SW480 (cell line): ENCODE measurements around the gene EREG.
"Not testable (repeated sequence)": the region's sequence is repeated elsewhere in the genome, so short reads cannot be mapped to it uniquely, and the experiment has no call there.

Experiments
- DNase-seq: peaks from one replicate; pipeline ENCODE4 v3.0.0-alpha.2; 2016; ENCODE audit warnings: low spot score

The EREG gene

GRCh38 chr4:74364652-74365491 lies at the start of gene EREG:
Gene EREG, plus strand, starts transcription at chr4:74365145. Its CDS starts 164 bp downstream, at chr4:74365309.
- peak; percentile 62 for DNase-seq

GRCh38 chr4:74315376-74315775 lies 49.6 kb upstream of the EREG start:
- no peak for DNase-seq

DNA sequence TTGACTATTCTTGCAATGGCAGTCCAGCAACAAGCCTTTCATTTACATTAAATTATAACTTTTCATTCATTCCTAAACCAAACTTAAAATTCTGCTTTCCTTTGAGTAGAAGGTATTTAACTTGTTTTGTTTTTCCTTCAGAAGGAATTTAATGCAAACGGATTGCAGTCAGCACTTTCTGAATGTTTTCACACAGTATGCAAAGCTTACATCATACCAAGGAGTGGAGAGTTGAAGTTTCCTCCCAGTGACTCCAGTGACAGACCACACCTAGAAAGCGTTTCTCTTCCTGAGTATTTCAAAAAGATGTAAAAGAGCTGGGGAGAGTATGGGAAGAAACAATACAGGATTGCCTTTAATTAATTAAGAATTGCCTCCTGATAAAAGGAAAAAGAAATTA lies 48.5 kb upstream of the EREG start:
- no peak for DNase-seq

GRCh38 chr4:74317616-74318246 lies 47.2 kb upstream of the EREG start:
- DNase-seq, result no peak

DNA sequence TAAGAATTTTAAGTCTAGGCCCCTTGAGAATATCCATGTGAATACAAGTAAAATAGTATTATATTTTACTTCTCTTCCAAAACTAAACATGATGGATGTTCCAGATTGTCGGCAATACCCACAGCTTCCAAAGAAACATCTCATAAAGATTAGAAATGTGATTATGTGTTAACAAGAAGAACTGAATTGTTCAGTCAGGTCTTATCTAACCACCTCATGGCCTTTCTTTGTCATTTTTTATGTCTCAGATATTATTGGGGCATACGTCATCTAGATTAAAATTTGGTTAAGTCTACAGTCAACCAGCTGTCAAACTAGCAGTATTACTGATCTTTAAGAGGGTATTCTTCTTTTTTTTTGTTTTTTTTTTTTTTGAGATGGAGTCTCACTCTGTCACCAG lies 46.7 kb upstream of the EREG start:
- no peak for DNase-seq

DNA sequence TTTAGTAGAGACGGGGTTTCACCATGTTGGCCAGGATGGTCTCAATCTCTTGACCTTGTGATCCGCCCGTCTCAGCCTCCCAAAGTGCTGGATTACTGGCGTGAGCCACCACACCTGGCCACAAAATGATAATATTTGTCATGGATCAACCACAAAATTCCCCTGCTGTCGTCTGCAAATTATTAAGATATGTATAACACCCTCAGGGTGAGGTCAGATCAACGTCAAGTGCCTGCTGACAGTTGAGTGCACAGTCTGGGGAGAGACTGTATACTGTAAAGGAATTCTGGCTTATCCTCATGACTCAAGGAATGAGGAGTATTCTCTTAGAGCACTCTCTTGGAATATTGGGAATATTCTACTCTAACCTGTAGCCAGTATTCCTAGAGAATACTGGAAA lies 45.5 kb upstream of the EREG start:
- no peak for DNase-seq

DNA sequence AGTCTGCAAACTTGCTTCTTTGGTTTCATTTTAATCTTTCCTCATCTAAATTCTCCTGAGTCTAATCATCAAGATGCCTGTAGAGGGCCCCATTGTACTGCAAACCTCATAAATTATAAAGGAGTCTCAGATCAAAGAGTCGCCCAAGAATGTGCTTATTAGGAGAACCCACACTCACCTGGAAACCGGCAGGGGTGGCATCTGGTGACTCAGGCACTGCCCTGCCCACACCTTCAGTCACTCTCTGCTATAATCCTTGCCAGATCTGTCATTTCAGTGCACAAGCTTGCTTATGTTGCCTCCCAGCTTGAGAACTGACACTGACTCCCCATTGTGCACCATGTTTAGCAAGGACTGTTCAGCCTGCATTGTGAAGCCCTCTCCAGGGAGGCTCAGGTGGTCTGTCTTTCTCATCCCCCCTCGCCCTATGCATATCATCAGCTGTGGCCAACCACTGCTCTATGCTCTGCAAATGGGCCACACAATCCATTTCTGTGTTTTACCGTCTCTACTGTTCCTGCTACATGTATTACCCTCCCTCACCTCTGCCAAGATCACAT lies 44.3 kb upstream of the EREG start:
- peak; percentile 97 for DNase-seq

DNA sequence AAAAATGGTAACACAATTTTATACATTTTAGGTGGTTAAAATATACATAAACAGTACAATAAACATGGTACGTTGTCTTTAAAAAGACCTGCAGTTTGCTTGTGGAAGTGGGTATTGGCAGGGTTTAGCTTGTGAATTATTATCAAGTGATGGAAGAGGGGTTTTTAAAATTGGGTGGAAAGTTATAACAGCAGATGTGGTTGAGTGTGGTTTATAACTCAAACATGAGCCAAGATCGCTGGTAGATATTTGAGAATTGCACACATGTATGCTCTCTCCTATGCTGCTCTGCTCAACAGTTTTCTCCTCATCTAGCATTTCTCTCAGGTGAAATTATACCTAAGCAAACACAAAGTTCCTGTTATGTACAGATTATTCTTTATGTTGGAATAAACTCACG lies 42.6 kb upstream of the EREG start:
- DNase-seq, result no peak

DNA sequence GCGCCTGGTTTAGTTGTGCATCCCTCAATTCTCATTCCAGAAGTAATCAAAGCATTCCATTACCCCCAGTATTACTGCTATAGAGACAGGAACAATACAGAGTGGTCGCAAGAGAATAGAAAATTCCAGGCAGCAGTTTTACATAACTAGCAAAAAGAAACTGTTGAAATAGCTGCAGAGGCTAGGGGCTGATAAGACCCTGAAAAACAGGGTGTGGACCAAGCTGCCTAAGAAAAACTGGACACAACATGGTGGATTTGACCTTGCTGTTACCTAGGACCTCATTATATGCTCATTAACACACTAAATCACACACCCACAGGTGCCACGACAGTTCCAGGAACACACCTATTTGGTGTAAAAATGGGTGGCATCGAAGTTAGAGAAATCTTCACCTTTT lies 41.3 kb upstream of the EREG start:
- DNase-seq, result no peak

DNA sequence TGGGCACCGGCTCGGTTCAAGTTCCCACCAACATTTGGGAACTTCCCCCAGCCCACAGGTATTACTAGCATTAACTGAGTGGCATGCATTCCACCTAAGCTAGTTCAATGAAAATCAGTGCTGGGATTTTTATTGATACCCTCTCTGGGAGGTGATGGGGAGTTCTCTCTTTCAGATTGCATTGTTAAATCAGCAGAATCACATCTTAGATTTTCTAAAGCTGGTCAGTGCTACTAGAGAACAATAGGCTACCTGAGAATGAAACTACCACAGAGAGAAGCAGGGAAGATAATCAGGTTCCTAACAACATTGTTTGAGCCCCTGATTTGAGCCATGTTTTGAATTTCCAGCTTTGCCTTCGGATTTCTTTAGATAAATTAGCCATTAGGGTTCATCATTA lies 40.7 kb upstream of the EREG start:
- no peak for DNase-seq

- DNase-seq, result peak; percentile 20
Measured at GRCh38 chr4:74325886-74326285, 39.1 kb upstream of the EREG start.

DNA sequence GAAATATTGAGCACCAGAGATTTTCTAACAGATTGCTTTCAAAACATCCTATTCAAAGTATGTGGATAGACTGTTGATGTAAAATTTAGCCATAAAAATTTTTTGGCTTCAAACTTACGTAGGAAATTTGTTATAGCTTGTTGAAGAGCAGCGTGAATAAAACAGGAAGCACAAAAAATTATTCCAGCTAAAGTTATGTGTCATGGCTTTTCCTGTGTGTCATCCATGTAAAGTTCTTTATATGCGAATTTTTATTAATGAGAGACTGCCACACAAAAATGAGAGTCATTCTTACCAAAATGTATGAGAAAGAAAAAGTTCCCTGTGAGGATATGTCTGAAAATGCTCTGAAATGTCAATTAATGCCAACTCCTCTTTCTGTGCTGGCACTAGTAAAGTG lies 37.2 kb upstream of the EREG start:
- DNase-seq, result no peak

- no peak for DNase-seq
Measured at GRCh38 chr4:74328501-74328900, 36.4 kb upstream of the EREG start.

- DNase-seq, result no peak
Measured at GRCh38 chr4:74329307-74329706, 35.6 kb upstream of the EREG start.

DNA sequence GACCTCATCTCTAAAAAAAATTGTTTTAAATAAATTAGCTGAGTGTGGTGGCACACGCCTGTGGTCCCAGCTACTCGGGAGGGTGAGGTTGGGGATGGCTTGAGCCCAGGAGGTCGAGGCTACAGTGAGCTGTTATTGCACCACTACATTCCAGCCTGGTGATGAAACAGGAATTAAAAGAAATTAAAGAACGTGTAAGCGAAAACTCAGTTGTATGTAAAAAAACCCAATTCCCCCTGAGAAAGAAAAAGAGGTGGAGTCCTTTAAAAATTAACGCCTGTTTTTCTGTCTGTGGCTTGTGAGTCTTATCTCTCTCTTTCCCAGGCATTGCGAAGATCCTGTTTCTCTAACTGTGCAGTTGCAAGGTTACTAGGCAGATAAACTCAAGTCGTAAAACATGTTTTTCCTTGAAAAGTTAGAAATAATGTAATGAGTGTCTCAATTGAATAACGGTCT lies 34.6 kb upstream of the EREG start:
- no peak for DNase-seq

DNA sequence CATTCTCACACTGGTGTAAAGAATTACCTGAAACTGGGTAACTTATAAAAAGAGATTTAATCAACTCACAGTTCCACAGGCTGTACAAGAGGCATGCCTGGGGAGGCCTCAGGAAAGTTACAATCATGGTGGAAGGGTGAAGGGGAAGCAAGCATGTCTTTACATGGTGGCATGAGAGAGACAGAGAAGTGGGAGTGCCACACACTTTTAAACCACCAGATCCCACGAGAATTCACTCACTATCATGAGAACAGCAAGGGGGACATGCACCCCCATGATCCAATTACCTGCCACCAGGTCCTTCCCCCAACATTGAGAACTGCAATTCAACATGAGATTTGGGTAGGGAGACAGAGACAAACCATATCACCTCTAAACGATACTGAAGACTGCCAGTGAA lies 33.7 kb upstream of the EREG start:
- DNase-seq, result no peak

- no peak for DNase-seq
Measured at GRCh38 chr4:74331944-74332343, 33.0 kb upstream of the EREG start.

DNA sequence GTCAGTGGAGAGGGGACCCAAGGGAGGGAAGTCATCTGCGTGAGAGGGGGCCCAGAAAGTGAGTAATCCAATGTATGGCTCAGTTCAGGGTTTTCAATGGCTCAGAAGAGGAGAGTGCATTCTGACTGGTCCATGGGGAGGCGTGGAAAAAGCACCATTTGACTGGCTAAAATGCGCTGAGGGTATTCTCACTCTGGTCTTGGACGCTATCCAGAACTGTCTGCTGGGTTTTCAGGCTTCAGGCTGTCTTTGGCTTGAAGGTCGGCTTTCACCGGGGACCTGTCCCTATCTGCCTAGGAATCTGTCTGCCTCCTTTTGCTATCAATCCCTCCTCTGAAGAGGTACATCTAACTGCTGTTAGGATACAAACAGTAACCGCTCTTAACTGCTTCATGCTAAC lies 30.3 kb upstream of the EREG start:
- DNase-seq, result no peak

DNA sequence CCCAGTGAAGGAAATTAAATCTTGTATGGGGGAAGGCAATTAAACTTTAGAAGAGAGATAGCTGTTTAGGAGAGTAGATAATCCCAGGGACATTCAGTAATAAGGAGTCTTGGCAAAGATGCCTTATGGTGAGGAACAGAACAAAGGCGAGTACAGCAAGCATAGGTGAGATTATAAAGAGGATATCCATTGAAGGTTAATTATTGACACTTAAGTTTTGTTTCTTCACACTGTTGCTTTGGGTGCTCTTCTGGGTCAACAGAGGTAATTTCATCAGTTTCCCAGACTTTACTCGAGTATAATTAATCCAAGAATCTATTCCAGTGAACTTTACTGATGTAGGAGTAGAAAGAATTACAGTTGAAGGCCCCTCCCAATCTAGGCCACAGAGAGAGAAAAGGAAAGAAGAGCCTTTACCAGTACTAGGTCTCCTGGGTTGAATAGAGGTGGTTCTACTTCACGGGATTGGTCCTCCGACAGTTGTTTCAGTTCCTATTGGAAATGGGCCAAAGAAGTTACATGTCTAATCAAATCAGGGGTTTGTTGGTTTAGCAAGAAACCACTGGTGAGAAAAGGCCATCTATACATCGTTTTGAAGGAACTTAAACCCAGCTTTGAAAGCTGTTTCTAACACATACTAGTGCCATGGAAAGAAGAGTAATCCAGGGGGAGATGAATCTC lies 29.5 kb upstream of the EREG start:
- DNase-seq, result no peak

GRCh38 chr4:74338792-74339333 lies 26.1 kb upstream of the EREG start:
- DNase-seq, result no peak

GRCh38 chr4:74339501-74339900 lies 25.4 kb upstream of the EREG start:
- DNase-seq, result no peak

DNA sequence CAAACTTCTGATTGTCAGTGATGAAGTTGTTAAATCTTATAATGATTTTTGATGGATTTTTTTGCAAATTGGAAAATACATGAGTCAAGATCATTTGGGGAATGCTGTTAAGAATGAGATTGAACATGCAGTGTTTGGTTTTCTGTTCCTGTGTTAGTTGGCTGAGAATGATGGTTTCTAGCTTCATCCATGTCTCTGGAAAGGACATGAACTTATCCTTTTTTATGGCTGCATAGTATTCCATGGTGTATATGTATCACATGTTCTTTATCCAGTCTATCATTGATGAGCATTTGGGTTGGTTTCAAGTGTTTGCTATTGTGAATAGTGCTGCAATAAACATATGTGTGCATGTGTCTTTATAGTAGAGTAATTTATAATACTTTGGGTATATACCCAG lies 24.5 kb upstream of the EREG start:
- DNase-seq, result not testable (repeated sequence)
